Kidney glomerular epithelial cell (primary cell): ENCODE data around the gene CDH4.

Experiments
- DNase-seq: peaks from one replicate; lab custom pipeline; 2025; lab: John Stamatoyannopoulos, UW

Gene CDH4

GRCh38 chr20:61656198-61656597 is 404.1 kb downstream of the CDH4 start:
- DNase-seq: no peak

- DNase-seq: no peak
Observed at GRCh38 chr20:61657721-61658377, 405.8 kb downstream of the CDH4 start.

- DNase-seq: no peak
Observed at GRCh38 chr20:61658563-61658962, 406.5 kb downstream of the CDH4 start.

- DNase-seq: no peak
Observed at GRCh38 chr20:61659246-61659993, 407.4 kb downstream of the CDH4 start.

GRCh38 chr20:61659994-61660346 is 407.9 kb downstream of the CDH4 start:
- no peak for DNase-seq

- no peak for DNase-seq
Observed at GRCh38 chr20:61660559-61660958, 408.5 kb downstream of the CDH4 start.

GRCh38 chr20:61661025-61661424 is 409.0 kb downstream of the CDH4 start:
- no peak for DNase-seq

GRCh38 chr20:61661583-61661982 is 409.5 kb downstream of the CDH4 start:
- DNase-seq: no peak

GRCh38 chr20:61662226-61662967 is 410.3 kb downstream of the CDH4 start:
- DNase-seq: no peak

- DNase-seq: no peak
Observed at GRCh38 chr20:61662968-61663331, 410.9 kb downstream of the CDH4 start.

GRCh38 chr20:61663521-61664425 is 411.7 kb downstream of the CDH4 start:
- no peak for DNase-seq

- DNase-seq: no peak
Observed at GRCh38 chr20:61664556-61665320, 412.7 kb downstream of the CDH4 start.

GRCh38 chr20:61665528-61666470 is 413.7 kb downstream of the CDH4 start:
- DNase-seq: no peak

- DNase-seq: no peak
Observed at GRCh38 chr20:61666471-61666832, 414.4 kb downstream of the CDH4 start.

- DNase-seq: no peak
Observed at GRCh38 chr20:61667056-61667792, 415.2 kb downstream of the CDH4 start.

GRCh38 chr20:61668065-61668650 is 416.1 kb downstream of the CDH4 start:
- DNase-seq: no peak

- DNase-seq: no peak
Observed at GRCh38 chr20:61668771-61669503, 416.9 kb downstream of the CDH4 start.

- DNase-seq: no peak
Observed at GRCh38 chr20:61670274-61670673, 418.2 kb downstream of the CDH4 start.
